Measurements from ENCODE around the gene VPREB1.

VPREB1 gene

DNA sequence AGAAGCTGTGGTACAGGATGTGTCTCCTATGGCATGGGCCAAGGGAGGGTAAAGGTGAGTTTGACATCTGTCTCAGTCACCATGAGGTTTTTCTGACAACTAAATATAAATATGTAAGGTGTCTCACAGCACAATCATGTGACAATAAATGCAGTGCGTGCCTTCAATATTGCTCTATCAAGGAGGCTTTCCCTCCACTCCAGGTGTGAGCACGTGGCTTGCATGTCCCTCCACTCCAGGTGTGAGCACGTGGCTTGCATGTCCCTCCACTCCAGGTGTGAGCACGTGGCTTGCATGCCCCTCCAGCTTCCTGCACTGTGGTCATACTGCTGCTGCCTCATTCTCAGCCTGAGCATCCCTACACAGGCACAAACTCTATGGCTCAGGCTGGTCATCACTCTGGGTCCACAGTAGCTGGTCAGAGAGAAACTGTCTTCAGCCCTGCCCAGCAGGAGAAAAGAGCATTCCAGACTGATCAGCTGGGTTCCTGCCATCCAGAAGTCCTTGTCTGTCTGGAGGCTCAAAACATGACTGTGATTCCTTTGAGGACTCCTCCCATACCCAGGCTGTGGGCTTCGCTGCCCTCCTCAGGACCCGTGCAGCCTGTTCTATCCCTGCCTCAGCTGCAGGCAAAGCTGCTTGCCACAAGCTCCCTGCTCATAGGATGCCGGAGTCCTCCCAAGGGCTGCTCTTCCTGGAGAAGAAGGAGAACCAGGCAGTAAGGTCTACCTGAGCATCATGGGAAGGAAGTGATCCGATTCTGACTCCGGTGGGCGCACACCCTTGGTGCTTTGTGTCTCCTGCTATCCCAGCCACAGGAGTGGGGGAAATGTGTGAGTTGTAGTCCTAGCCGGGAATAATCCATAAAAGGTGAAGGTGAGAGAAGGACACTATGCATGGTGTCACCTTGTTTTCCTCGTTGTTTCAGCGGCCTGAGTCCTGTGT, 33.4 kb upstream of the VPREB1 start:
- Histone ChIP-seq H3K36me3 (ENCODE audit: control insufficient read depth, insufficient read depth, low read length) (no peaks in the 10 kb centered on the region), H3K27me3 (replicated peaks; ENCODE audit: control insufficient read depth, insufficient read depth, low read length) (no peaks in the 10 kb centered on the region), H3K4me3 (replicated peaks; ENCODE audit: low read depth, low read length) (no peak overlapping the region)
- TF ChIP-seq, protein P1, sequence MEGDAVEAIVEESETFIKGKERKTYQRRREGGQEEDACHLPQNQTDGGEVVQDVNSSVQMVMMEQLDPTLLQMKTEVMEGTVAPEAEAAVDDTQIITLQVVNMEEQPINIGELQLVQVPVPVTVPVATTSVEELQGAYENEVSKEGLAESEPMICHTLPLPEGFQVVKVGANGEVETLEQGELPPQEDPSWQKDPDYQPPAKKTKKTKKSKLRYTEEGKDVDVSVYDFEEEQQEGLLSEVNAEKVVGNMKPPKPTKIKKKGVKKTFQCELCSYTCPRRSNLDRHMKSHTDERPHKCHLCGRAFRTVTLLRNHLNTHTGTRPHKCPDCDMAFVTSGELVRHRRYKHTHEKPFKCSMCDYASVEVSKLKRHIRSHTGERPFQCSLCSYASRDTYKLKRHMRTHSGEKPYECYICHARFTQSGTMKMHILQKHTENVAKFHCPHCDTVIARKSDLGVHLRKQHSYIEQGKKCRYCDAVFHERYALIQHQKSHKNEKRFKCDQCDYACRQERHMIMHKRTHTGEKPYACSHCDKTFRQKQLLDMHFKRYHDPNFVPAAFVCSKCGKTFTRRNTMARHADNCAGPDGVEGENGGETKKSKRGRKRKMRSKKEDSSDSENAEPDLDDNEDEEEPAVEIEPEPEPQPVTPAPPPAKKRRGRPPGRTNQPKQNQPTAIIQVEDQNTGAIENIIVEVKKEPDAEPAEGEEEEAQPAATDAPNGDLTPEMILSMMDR (IDR thresholded peaks at IDR 0.05; ENCODE audit: insufficient read depth, low read length, poor library complexity, severe bottlenecking) = no peak
- no peak for DNase-seq (ENCODE audit: extremely low read depth, insufficient read length)

DNA sequence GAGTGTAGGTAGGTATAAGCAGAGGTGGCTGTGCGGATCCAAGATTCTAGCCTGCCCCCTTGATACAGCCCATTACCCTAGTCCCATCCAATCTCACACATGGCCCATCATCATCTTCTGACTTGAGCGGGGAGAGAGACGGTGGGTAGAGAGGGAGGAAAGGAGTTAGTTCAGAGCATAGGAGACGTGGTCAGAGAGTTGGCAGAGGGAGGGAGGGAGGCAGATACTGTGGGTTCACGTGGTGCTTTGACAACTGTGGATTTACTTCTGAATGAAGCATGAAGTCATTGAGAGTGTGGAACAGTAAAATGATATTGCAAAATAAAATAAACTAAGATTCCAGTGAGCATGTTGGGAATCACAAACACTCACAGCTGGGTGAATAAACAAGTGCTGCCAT, 31.4 kb upstream of the VPREB1 start:
- no peak overlapping the region for H3K4me3 ChIP-seq (replicated peaks; ENCODE audit: low read depth, low read length)
- H3K36me3 ChIP-seq (ENCODE audit: control insufficient read depth, insufficient read depth, low read length) = no peaks in the 10 kb centered on the region
- no peak for DNase-seq (ENCODE audit: extremely low read depth, insufficient read length)
- H3K27me3 ChIP-seq (replicated peaks; ENCODE audit: control insufficient read depth, insufficient read depth, low read length) = no peaks in the 10 kb centered on the region
- TF ChIP-seq, protein P1 (IDR thresholded peaks at IDR 0.05; ENCODE audit: insufficient read depth, low read length, poor library complexity, severe bottlenecking) = no peak

DNA sequence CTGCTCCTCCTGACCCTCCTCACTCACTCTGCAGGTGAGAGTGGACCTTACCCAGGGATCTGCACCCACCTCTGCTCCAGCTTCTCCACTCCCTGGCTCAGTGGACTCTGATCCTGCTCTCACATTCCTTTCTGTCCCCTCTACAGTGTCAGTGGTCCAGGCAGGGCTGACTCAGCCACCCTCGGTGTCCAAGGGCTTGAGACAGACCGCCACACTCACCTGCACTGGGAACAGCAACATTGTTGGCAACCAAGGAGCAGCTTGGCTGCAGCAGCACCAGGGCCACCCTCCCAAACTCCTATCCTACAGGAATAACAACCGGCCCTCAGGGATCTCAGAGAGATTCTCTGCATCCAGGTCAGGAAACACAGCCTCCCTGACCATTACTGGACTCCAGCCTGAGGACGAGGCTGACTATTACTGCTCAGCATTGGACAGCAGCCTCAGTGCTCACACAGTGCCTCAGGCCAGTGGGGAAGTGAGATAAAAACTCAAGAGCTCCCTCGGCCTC, 29.7 kb upstream of the VPREB1 start:
- no peak for DNase-seq (ENCODE audit: extremely low read depth, insufficient read length)
- Histone ChIP-seq H3K27me3 (replicated peaks; ENCODE audit: control insufficient read depth, insufficient read depth, low read length) (no peaks in the 10 kb centered on the region), H3K36me3 (ENCODE audit: control insufficient read depth, insufficient read depth, low read length) (no peaks in the 10 kb centered on the region), H3K4me3 (replicated peaks; ENCODE audit: low read depth, low read length) (no peak overlapping the region)
- TF ChIP-seq, protein P1 (IDR thresholded peaks at IDR 0.05; ENCODE audit: insufficient read depth, low read length, poor library complexity, severe bottlenecking) = no peak

DNA sequence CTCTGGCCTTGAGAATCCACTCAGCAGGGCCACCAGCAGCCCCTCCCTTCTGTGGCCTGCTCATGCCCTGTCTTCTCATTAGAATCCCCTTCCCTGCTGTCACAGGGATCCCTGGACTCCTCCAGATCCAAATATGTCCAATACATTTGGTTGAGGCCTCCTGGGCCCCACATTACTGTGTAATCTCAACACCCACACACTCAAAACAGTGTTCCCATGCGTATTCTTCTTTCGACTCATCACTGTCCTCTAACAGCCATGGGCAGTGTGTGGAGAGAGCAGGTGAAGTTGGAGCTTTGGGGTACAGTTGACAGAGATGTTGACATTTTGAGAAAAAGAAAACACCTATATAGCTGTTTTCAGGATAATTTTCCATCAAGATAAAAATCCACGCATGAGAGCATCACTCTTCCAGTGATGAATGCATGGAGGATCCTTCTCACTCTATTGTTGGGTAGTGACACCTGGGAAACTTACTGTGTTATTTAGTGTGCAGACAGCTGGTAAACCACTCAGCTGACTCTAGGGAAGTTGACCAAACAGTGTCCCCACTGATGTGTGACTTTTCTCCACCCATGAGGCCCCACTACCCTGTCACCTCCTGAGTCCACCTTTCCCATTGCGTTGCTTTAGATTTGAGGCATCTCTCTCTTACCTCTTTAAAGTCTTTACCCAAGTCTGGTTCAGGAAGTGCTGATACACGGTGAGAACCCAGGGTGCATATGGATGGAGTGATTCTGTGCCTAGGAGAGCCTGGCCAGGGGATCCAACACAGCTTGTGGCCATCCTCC, 28.7 kb upstream of the VPREB1 start:
- Histone ChIP-seq H3K4me3 (replicated peaks; ENCODE audit: low read depth, low read length) (no peak overlapping the region), H3K36me3 (ENCODE audit: control insufficient read depth, insufficient read depth, low read length) (no peaks in the 10 kb centered on the region), H3K27me3 (replicated peaks; ENCODE audit: control insufficient read depth, insufficient read depth, low read length) (no peaks in the 10 kb centered on the region)
- DNase-seq (ENCODE audit: extremely low read depth, insufficient read length) = no peak
- TF ChIP-seq, protein P1 (IDR thresholded peaks at IDR 0.05; ENCODE audit: insufficient read depth, low read length, poor library complexity, severe bottlenecking) = no peak

DNA sequence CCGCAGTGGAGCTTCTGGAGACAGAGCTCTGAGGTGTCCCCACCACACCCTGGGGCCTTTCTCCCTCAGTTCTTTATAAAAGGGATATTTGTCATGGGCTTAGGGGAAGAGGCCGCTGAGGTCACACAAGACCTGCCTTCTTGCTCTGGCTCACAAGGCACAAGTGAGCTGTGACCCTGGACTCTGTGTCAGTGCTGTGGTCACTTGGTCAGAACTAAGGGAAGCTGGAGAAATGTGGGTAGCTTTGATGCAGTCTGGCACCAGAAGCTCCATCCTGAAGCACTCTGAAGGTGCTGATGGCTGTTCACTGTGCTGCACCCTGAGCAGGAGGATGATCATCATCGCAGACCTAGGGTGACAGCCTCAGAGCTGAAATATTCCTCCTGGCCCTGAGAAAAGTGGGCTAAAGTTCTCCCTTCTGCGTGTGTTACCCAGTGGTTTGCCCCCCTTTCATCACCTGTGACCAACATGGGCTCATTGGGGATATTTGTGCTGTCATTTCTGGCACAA, 28.1 kb upstream of the VPREB1 start:
- DNase-seq (ENCODE audit: extremely low read depth, insufficient read length) = no peak
- no peak overlapping the region for H3K4me3 ChIP-seq (replicated peaks; ENCODE audit: low read depth, low read length)
- H3K27me3 ChIP-seq (replicated peaks; ENCODE audit: control insufficient read depth, insufficient read depth, low read length) = no peaks in the 10 kb centered on the region
- TF ChIP-seq, protein P1 (IDR thresholded peaks at IDR 0.05; ENCODE audit: insufficient read depth, low read length, poor library complexity, severe bottlenecking) = no peak
- no peaks in the 10 kb centered on the region for H3K36me3 ChIP-seq (ENCODE audit: control insufficient read depth, insufficient read depth, low read length)

All from GM06990 (cell line).